Measurements from ENCODE around the gene KRT40. TPM values are rescaled to one million over a fixed set of nuclear protein-coding genes. Genes with fewer than 3 reads are reported as not detected.

The KRT40 gene
- total RNA-seq, 1 donor from 2014 or later: not detected

DNA sequence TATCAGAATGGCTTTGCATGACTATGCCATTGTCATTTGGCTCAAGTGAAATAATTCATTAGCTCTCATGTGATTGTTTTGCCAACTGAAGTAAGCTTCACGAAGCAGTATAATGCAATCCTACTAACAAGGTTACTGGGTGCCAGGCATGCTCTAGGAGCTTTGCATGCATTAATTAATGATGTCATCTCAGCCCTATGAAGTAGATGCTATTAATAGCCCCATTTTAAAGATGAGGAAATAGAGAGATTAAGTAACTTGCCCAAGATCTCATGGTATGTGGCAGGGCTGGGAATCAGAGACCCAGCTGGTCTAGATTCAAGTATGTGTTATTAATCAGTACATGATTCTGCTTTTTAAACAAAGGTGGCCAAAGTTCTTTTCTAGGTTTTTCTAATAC is 31.5 kb downstream of the KRT40 start:
- DNase-seq (ENCODE audit: low read depth in 2 of 2): no peak

DNA sequence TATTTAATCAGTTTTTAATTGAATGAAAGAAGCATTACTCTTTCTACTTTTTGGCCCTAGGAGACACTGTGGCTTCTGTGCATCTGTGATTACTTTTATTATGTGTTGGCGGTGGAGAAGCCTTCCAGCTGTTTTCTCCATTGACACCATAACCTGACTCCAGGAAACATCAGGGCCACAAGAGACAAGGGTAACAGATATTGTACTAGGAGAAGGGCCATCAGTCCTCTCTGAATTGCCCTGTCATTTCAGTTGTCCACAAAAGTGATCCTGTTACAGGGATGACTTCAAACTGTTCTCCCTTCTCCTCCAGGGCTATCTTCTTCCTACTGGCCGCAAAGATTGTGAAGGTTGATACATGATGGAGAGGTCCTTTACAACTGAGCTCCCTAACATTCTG is 32.0 kb downstream of the KRT40 start:
- no peak for DNase-seq (ENCODE audit: low read depth in 2 of 2)

DNA sequence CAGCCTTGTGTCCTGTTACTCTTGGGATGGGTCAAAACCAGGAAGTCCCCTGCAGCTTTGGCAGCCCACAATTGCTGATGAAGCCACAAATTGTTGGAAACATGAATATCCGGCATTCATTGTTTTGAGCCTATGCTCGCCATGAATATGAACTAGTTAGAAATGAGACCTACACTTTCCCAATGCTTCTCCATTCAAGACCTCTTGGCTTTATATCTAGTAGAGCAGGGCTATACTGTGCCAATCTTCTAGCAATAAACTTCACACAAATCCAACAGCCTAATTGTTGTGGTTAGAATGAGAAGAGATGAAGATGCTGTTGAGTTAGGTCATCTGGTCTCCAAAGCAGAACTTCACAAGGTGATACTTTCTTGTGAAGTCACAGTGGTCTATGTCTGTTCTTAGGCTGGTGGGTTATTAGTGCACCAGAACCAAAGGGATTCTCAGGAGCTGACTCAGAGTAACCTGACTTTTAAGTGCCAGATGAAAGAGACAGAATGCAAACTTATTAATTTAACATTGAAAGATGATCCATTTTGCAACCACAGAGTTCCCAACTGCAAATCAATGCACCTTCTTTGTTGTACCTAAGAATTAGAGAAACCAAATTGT is 33.0 kb downstream of the KRT40 start:
- DNase-seq (ENCODE audit: low read depth in 2 of 2): peak in 1 of 2 donors; percentile 38

DNA sequence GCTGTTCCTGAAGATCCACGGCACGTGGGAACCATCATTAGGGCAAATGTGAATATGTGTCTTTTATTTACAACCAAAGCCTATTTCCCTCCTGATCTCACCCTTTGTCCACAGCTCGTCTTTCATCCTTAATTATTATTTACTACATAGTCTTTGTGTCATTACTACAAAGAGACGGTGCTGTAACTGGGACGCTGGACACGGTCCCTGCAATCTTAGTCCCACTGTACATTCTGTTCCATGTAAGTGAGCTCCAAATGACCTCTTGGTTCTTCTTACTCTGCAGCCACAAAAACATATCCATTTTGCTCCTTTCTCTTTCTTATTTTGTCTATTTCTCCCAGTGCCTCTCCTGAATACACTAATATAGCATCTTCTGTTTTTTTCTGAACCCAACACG is 34.0 kb downstream of the KRT40 start:
- DNase-seq (ENCODE audit: low read depth in 2 of 2): no peak

DNA sequence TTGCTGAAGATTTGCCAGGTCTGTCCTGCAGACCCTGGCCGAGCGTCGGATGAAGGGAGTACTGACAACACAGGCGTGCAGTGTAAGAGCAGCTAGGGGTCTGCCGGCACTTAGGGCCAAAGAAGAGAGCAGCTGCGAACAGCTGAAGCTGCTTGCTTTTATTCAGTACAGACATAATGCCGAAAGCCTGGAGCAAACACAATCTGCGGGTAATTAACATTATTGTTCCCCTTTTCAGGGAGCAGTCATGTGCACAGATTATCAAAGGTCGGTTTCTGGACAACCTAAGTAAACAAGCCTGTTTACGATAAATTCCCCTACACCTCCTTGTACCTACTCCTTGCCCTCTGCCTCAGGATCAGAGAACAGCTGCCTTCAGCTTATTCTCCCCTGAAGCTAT is 34.7 kb downstream of the KRT40 start:
- DNase-seq (ENCODE audit: low read depth in 2 of 2): no peak

DNA sequence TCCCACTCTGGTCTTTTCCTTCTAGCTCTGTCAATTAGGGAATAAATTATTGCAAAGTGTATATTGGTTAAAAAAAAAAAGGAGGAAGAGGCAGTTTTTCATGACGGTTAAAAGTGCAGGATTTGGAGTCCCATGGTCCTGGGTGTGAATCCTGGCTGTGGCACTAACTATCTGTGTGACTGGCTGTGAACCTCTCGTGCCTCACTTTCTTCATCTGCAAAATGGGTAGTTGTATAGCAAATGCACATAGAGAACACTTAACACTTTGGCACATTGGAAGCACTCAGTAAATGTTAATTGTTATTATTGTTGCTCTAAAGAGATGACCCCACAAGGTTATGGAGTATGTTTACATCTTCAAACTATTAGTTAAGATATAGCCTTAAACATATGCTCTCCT is 36.2 kb downstream of the KRT40 start:
- DNase-seq (ENCODE audit: low read depth in 2 of 2): no peak

DNA sequence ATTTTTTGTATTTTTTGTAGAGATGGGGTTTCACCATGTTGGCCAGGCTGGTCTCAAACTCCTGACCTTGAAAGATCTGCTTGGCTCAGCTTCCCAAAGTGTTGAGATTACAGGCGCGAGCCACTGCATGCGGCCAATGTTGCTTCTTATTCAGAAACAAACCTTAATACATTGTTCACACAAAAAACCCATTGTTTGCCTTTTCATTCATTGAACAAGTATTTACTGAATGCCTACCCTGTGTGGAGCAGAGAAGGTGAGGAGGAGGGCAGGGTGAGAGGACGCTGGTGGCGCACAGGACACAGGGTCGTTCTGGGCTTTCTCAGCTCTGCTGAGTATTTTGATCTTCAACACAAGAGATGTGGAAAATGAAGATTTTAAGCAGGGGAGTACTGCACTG is 38.7 kb downstream of the KRT40 start:
- DNase-seq (ENCODE audit: low read depth in 2 of 2): no peak

DNA sequence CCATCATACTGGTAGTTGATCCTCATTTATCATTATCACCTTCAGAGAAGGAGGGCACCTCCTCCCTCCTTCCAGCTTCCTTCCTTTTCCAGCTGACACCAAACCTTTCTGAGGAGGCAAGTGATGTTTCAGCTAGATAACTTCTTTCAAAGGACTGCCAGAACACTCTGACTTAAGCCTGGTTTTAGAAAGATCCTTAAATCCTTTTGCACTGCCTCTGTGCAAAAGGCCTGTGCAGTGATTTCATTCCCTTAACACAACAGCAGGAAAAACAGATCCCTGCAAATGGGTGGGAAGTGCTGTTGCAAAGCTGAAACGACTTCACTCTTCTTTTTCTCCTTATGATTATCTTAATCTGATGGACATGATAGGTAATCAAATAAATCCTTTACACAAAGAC is 39.6 kb downstream of the KRT40 start:
- no peak for DNase-seq (ENCODE audit: low read depth in 2 of 2)

DNA sequence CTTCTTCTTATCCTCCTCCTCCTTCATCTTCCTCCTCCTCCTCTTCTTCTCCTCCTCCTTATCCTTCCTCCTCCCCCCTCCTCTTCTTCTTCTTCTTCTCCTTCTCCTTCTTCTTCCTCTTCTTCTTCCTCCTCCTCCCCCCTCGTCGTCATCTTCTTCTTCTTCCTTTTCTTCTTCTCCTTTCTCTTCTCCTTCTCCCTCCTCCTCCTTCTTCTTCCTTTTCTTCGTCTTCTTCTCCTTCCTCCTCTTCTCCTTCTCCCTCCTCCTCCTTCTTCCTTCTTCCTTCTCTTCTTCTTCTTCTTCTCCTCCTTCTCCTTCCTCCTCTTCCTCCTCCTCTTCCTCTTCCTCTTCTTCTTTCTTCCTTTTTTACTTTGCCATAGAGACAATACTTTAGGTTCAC is 41.6 kb downstream of the KRT40 start:
- no peak for DNase-seq (ENCODE audit: low read depth in 2 of 2)

DNA sequence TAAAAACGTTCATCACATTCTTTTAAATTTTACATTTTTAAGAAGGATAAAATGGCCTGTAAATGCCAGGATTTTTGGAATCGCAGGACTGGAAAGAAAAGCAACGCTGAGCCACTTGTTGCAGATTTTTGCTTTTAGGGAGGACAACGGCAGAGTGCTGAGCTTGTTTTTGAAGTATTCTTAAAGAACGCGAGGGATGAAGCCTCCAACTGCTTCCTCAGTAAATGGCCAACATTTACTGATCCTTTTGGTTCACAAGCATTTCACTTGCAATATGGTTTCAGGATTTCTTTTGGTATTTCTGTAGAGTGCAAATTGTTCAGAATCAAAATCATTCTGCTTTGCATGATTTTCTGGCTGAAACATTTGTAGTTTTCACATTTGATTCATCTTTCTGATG is 43.9 kb downstream of the KRT40 start:
- no peak for DNase-seq (ENCODE audit: low read depth in 2 of 2)

DNA sequence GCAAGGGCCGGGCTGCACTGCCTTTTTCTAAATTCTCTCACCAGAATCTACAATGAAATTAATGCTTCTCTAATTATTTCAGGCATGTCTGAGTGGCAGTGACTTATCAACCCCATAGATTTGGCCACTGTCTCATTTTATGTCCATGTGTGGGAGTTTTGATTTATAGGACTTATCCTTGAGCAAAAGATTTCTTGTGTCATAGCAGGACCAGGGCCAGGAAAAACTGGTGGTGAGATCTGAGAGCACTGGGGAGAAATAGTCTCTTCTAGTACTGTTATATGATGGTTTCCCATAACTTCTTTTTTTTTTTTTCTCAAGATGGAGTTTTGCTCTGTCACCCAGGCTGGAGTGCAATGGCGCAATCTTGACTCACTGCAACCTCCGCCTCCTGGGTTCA is 45.1 kb downstream of the KRT40 start:
- DNase-seq (ENCODE audit: low read depth in 2 of 2): no peak

DNA sequence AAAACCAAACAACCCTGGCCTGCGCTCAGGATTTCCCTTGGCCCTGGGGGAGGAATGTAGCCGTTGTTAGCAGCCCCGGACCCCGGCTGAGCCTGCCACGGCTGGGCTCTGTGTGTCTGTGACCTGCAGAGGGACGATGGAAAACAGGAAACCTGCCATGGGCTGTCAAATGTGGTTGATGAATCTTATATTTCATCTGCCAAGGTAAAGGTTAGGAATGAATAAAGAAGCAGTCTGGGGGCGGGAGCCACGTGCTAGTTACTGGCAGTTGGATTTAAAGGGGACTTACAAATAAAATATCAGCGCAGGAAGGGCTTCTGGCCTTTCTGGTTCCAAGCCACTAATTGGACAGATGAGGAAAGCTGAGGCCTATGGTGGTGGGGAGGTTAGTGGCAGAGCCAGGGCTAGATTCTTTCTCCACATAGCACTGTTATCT is 46.7 kb downstream of the KRT40 start, which contains the start of gene KRT23:
KRT23 (minus strand) TSS at position 263 of the 436 bp plus-strand sequence. CDS start 1,043 bp downstream, outside the sequence.
- DNase-seq (ENCODE audit: low read depth in 2 of 2): peak in 1 of 2 donors; percentile 76

DNA sequence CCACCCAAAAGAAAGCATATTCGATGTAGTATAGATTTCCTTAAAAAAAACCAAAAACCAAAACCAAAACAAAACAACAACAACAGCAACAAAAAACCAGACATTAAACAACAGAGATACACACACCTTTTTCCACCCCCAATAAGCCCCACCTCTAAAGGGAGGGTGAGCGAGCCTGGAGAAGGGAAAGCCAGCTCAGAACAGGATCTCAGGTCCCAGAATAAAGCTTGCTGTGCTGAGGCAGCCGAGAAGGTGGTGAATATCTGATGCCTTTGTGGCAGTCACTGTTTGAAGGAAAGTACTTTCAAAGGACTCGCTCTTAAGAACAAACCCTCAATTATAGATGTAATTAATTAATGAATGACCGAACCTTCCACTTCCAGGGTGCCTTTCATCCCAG is 47.1 kb downstream of the KRT40 start:
- no peak for DNase-seq (ENCODE audit: low read depth in 2 of 2)

DNA sequence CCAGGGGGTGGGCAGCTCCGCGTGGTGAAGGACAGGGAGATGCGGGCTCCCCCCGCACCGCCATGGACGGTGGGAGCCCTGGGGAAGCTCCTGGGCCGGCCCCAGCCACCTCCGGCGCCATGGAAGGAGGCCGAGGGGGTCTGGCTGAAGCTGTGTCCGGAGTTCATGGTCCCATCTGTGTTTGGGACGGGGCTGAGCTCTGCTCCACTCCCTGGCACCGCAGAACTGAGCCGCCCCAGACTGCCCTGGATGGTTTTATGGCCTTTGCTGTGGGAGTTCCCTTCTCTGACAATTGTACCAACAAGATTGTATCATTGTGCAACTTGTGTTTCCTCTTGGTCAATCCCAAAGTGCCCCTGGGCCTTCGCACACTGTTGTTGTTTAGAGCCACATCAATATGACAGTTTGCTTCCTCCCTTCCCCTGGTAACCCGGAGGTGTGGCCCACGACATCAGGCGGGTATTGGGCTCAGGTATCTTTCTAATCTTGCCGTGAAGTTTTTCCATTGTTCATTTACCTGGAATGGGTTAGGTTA is 47.6 kb downstream of the KRT40 start:
- DNase-seq (ENCODE audit: low read depth in 2 of 2): peak in 1 of 2 donors; percentile 46

DNA sequence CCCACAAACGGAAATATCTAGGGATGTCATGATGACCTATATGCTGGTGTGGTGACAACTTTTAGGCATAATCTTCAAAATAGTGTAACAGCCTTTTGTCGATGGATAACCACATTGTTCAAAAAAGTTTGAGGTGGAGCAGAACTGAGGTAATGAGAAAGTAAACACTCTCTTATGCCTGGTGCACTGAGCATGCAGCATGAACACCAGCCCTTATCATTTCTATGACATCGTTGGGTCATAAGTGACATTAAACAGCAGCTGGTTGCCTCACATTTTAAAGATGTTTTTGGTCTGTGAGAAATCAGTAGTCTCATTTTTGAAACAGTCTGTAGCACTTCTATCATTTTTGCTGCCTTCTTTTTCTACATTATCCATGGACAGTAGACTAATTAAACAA is 48.5 kb downstream of the KRT40 start:
- DNase-seq (ENCODE audit: low read depth in 2 of 2): peak in 1 of 2 donors; percentile 5

DNA sequence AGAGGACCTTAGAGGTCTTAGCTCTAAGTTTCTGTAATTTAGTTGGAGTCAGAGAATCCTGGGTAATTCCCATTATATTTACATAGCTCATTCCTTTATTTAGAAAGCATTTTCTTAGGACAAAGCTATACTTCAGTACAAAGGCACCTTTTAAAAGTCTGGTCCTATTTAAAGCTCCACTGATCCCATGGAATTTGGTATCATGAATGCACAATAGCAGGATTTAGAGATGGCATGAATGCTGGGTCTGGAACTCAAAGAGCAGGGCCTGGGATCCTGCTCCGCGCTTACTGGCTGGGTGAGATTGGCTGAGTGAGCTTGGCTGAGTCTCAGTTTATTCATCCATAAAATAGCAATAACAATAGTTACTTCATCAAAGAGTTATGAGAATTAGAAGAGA is 51.5 kb downstream of the KRT40 start:
- DNase-seq (ENCODE audit: low read depth in 2 of 2): no peak

DNA sequence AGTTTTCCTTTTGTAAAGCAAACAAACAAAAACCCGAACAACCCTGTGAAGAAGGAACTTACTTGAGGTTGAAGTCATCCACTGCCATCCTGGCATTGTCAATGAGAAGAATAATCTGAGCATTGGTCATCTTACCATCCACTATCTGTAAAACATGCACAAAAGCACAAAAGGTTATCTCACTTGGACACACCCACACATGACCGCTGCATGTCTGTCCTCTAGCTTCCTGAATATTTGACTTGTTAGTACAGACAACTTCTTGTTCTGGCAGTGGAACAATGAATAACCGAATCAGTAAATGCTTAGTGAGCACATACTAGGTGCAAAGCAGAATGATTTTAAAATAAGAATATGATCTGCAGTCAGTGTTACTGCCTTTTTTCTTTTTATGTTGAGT is 52.8 kb downstream of the KRT40 start:
- DNase-seq (ENCODE audit: low read depth in 2 of 2): peak in 1 of 2 donors; percentile 56

Other genes starting within 250 kb of the KRT40 start
- gene KRT25, start 229.0 kb downstream of the KRT40 start, total RNA-seq: not detected in 2 replicates
- gene KRT26, start 212.1 kb downstream of the KRT40 start, total RNA-seq: not detected in 2 replicates
- not detected in 2 replicates for gene KRT27, start 201.8 kb downstream of the KRT40 start, total RNA-seq
- not detected in 2 replicates for gene KRT28, start 184.4 kb downstream of the KRT40 start, total RNA-seq
- 1.6 and 3.3 TPM in 2 replicates for gene KRT10, start 161.7 kb downstream of the KRT40 start, total RNA-seq
- not detected in 2 replicates for gene KRT12, start 117.1 kb downstream of the KRT40 start, total RNA-seq
- not detected in 2 replicates for gene KRT20, start 99.1 kb downstream of the KRT40 start, total RNA-seq
- gene KRT23, start 46.7 kb downstream of the KRT40 start, total RNA-seq: under 0.01 and 1.6 TPM in 2 replicates
- not detected in 2 replicates for gene KRT39, start 17.4 kb downstream of the KRT40 start, total RNA-seq
- not detected in 2 replicates for gene KRTAP3-3, start 9.8 kb upstream of the KRT40 start, total RNA-seq
- not detected in 2 replicates for gene KRTAP3-2, start 15.6 kb upstream of the KRT40 start, total RNA-seq
- not detected in 2 replicates for gene KRTAP3-1, start 24.8 kb upstream of the KRT40 start, total RNA-seq
- gene KRTAP1-5, start 42.9 kb upstream of the KRT40 start, total RNA-seq: not detected in 2 replicates
- gene KRTAP1-4, start 45.9 kb upstream of the KRT40 start, total RNA-seq: not detected in 2 replicates
- not detected in 2 replicates for gene KRTAP1-3, start 50.5 kb upstream of the KRT40 start, total RNA-seq
- not detected in 2 replicates for gene KRTAP1-1, start 57.1 kb upstream of the KRT40 start, total RNA-seq
- not detected in 2 replicates for gene KRTAP2-1, start 63.0 kb upstream of the KRT40 start, total RNA-seq
- gene KRTAP2-2, start 70.9 kb upstream of the KRT40 start, total RNA-seq: not detected in 2 replicates
- not detected in 2 replicates for gene KRTAP2-3, start 75.8 kb upstream of the KRT40 start, total RNA-seq
- not detected in 2 replicates for gene KRTAP2-4, start 81.6 kb upstream of the KRT40 start, total RNA-seq
- not detected in 2 replicates for gene KRTAP4-7, start 99.8 kb upstream of the KRT40 start, total RNA-seq
- not detected in 2 replicates for gene KRTAP4-8, start 113.8 kb upstream of the KRT40 start, total RNA-seq
- gene KRTAP4-16, start 117.9 kb upstream of the KRT40 start, total RNA-seq: not detected in 2 replicates
- not detected in 2 replicates for gene KRTAP4-9, start 121.1 kb upstream of the KRT40 start, total RNA-seq
- gene KRTAP4-11, start 134.0 kb upstream of the KRT40 start, total RNA-seq: not detected in 2 replicates
- gene KRTAP4-12, start 139.9 kb upstream of the KRT40 start, total RNA-seq: not detected in 2 replicates
- gene KRTAP4-6, start 156.2 kb upstream of the KRT40 start, total RNA-seq: not detected in 2 replicates
- not detected in 2 replicates for gene KRTAP4-5, start 165.5 kb upstream of the KRT40 start, total RNA-seq
- gene KRTAP4-4, start 176.4 kb upstream of the KRT40 start, total RNA-seq: not detected in 2 replicates
- not detected in 2 replicates for gene KRTAP4-3, start 183.9 kb upstream of the KRT40 start, total RNA-seq
- not detected in 2 replicates for gene KRTAP4-2, start 193.9 kb upstream of the KRT40 start, total RNA-seq
- not detected in 2 replicates for gene KRTAP4-1, start 200.6 kb upstream of the KRT40 start, total RNA-seq
- not detected in 2 replicates for gene KRTAP9-1, start 205.6 kb upstream of the KRT40 start, total RNA-seq
- not detected in 2 replicates for gene KRTAP9-2, start 242.3 kb upstream of the KRT40 start, total RNA-seq
- gene KRTAP9-3, start 248.1 kb upstream of the KRT40 start, total RNA-seq: not detected in 2 replicates